Anterior cingulate cortex (tissue), 58 donors: Measurements from ENCODE around the gene C5orf58.

Experiments used
- DNase-seq, 58 donors: peaks; one replicate each; lab custom pipeline; 2025; lab: John Stamatoyannopoulos, UW

The C5orf58 gene

GRCh38 chr5:170276140-170276539 is 43.4 kb downstream of the C5orf58 start:
- no peak for DNase-seq

- DNase-seq, result no peak
Measured at GRCh38 chr5:170277867-170278281, 45.1 kb downstream of the C5orf58 start.

GRCh38 chr5:170278611-170279458 is 46.0 kb downstream of the C5orf58 start:
- peak in 5 of 58 donors; percentile 4 to 40 (median 32) for DNase-seq

- DNase-seq, result no peak
Measured at GRCh38 chr5:170279459-170279817, 46.7 kb downstream of the C5orf58 start.

GRCh38 chr5:170280011-170280493 is 47.3 kb downstream of the C5orf58 start:
- no peak for DNase-seq

- DNase-seq, result no peak
Measured at GRCh38 chr5:170283296-170283695, 50.5 kb downstream of the C5orf58 start.

GRCh38 chr5:170284231-170284630 is 51.4 kb downstream of the C5orf58 start:
- no peak for DNase-seq

- no peak for DNase-seq
Measured at GRCh38 chr5:170285181-170285580, 52.4 kb downstream of the C5orf58 start.

- DNase-seq, result no peak
Measured at GRCh38 chr5:170286386-170286925, 53.7 kb downstream of the C5orf58 start.

GRCh38 chr5:170287532-170287931 is 54.7 kb downstream of the C5orf58 start:
- no peak for DNase-seq

GRCh38 chr5:170288151-170288550 is 55.4 kb downstream of the C5orf58 start:
- DNase-seq, result no peak

- DNase-seq, result no peak
Measured at GRCh38 chr5:170288551-170288950, 55.8 kb downstream of the C5orf58 start.

GRCh38 chr5:170289121-170289520 is 56.3 kb downstream of the C5orf58 start:
- no peak for DNase-seq

- DNase-seq, result no peak
Measured at GRCh38 chr5:170289764-170290163, 57.0 kb downstream of the C5orf58 start.

GRCh38 chr5:170290498-170290897 is 57.7 kb downstream of the C5orf58 start:
- DNase-seq, result no peak

- DNase-seq, result no peak
Measured at GRCh38 chr5:170292179-170293104, 59.7 kb downstream of the C5orf58 start.

GRCh38 chr5:170293273-170293672 is 60.5 kb downstream of the C5orf58 start:
- peak in 21 of 58 donors; percentile 15 to 55 (median 31) for DNase-seq

- DNase-seq, result no peak
Measured at GRCh38 chr5:170294057-170294456, 61.3 kb downstream of the C5orf58 start.

GRCh38 chr5:170294556-170294955 is 61.8 kb downstream of the C5orf58 start:
- no peak for DNase-seq
